Small intestine (tissue), 7 donors: ENCODE measurements around the gene NHERF1. TPM values are rescaled to one million over a fixed set of nuclear protein-coding genes. Genes with fewer than 3 reads are reported as not detected.

Experiments used
- DNase-seq, 2 donors: peaks; one replicate each; pipeline versions ENCODE4 v3.0.0 to v3.0.0-alpha.2; 2013
- FAIRE-seq: peaks from 2 replicates; lab custom pipeline; 2012; peaks lifted over from hg19 to GRCh38; lab: Jason Lieb, UNC
- H3K27ac ChIP-seq, 3 donors: one replicate each; pipeline ENCODE4 v1.5.1; 2013; ENCODE audit warnings: low read length in 2 of 3, mild to moderate bottlenecking in 2 of 3, control low read depth in 1 of 3, inconsistent platforms in 1 of 3, low read depth in 1 of 3, moderate library complexity in 1 of 3
- H3K27me3 ChIP-seq, 3 donors: one replicate each; pipeline ENCODE4 v1.6.1; 2013; ENCODE audit warnings: low read length in 3 of 3, inconsistent platforms in 1 of 3; ENCODE audit not compliant: control insufficient read depth in 3 of 3, insufficient read depth in 3 of 3
- H3K36me3 ChIP-seq, 3 donors: one replicate each; pipeline ENCODE4 v1.6.1; 2013; ENCODE audit warnings: low read length in 3 of 3, inconsistent platforms in 1 of 3, low read depth in 1 of 3, mild to moderate bottlenecking in 1 of 3, moderate library complexity in 1 of 3; ENCODE audit not compliant: control insufficient read depth in 3 of 3, insufficient read depth in 2 of 3
- H3K4me1 ChIP-seq, 3 donors: one replicate each; pipeline ENCODE4 v1.6.1; 2013; ENCODE audit warnings: low read length in 2 of 3, inconsistent platforms in 1 of 3, low read depth in 1 of 3, mild to moderate bottlenecking in 1 of 3, moderate library complexity in 1 of 3; ENCODE audit not compliant: control insufficient read depth in 3 of 3, insufficient read depth in 2 of 3
- H3K4me3 ChIP-seq, 3 donors: one replicate each; pipeline ENCODE4 v1.5.1; 2013; ENCODE audit warnings: low read length in 3 of 3, control low read depth in 1 of 3, inconsistent platforms in 1 of 3, low read depth in 1 of 3, mild to moderate bottlenecking in 1 of 3, moderate library complexity in 1 of 3
- H3K9me3 ChIP-seq, 2 donors: one replicate each; pipeline ENCODE4 v1.6.1; 2013; ENCODE audit warnings: low read depth in 1 of 2, low read length in 1 of 2; ENCODE audit not compliant: control insufficient read depth in 2 of 2, insufficient read depth in 1 of 2
- WGBS, 3 donors: extraction: QIAGEN DNeasy Blood & Tissue Kit; methylation state at CpG; one replicate each; pipeline ENCODE4 v1.1.7; 2013; 5-methylcytosine and 5-hydroxymethylcytosine counted together
- polyA plus RNA-seq, 4 donors: library from polyadenylated mRNA; stranded (reverse) in 3 of 4; unstranded in 1 of 4; fragments of 200-250 nt in 3 of 4; fragments of 120-200 nt in 1 of 4; gene quantifications; one replicate each; pipeline versions ENCODE4 v1.2.1 to v1.2.3, GENCODE V29; 2013
- donor health status: healthy with polysubstance abuse.
- donor health status: control.
- donor health status: control.
- donor health status: Bipolar disorder and iron deficiency.
- donor health status: healthy.

Gene NHERF1
- polyA plus RNA-seq, 4 donors, result 231 to 592 (median 518) TPM

DNA sequence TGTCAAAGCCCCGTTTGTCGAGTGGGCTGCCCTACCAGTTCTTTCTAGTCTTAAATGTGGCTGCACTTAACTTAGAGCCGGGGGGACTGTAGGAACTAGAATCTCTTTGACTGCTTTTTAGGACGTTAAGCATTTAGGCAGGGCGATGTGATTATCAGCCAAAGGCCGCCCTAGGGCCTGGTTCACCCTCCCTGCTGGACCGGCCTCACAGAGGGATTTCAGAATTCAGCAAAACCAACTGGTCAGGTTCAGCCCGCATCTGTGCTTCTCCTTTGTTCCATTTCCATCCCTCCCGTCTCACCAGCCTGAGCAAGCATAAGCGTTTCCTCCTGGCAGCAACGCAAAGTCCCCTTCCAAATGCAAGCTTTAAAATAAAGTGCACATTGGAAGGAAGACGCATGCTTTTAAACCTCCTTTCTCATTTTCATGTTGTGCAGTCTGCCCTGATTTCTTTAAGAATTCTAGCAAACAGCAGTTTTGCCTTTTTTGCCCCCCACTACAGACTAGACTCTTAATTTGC lies 44.2 kb downstream of the NHERF1 start:
- Histone ChIP-seq H3K27ac (no peak overlapping the region), H3K36me3 (peaks cover 0 to 72% (median 5%) of the 10 kb centered on the region in 3 donors), H3K4me3 (no peak overlapping the region), H3K4me1 (no peaks in the 10 kb centered on the region), H3K9me3 (no peaks in the 10 kb centered on the region), H3K27me3 (no peaks in the 10 kb centered on the region)
- no peak for DNase-seq
- FAIRE-seq, result no peak
- WGBS, 3 donors, result 91 to 95% (median 95%) methylated on average over 12 of the region's 12 CpGs

GRCh38 chr17:74795327-74796020 lies 47.0 kb downstream of the NHERF1 start:
- 91 to 95% (median 94%) methylated on average over 17 to 18 of the region's 18 CpGs for WGBS, 3 donors
- FAIRE-seq, result no peak
- Histone ChIP-seq H3K27ac (no peak overlapping the region), H3K9me3 (no peaks in the 10 kb centered on the region), H3K4me3 (no peak overlapping the region), H3K36me3 (peaks cover 0 to 83% (median 9%) of the 10 kb centered on the region in 3 donors), H3K4me1 (no peaks in the 10 kb centered on the region), H3K27me3 (no peaks in the 10 kb centered on the region)
- no peak for DNase-seq

DNA sequence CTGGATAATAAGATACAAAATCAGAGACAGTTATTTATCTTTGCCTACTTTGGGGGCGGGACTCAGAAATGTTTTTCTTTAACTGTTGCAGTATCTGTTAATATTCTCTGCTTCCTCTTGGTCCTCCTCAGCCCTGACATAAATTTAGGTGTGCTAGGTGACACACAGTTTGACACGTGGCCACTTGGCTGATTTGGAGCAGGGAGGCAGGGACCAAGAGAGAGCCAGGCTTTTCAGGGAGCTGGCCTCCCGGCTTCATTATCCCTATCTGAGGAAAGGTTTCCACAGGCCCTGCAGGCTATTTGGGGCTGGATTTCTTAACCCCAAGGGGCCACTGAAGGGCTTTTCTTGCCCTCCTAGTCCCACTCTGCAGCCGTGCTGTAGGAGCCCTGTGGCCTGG lies 47.8 kb downstream of the NHERF1 start:
- H3K4me1 ChIP-seq, result no peaks in the 10 kb centered on the region
- peaks cover 0 to 84% (median 9%) of the 10 kb centered on the region in 3 donors for H3K36me3 ChIP-seq
- DNase-seq (no peak), FAIRE-seq (no peak)
- H3K9me3 ChIP-seq, result no peaks in the 10 kb centered on the region
- H3K27ac ChIP-seq, result no peak overlapping the region
- H3K4me3 ChIP-seq, result no peak overlapping the region
- 92 to 97% (median 95%) methylated on average over 4 of the region's 4 CpGs for WGBS, 3 donors
- H3K27me3 ChIP-seq, result no peaks in the 10 kb centered on the region

- peaks cover 0 to 89% (median 9%) of the 10 kb centered on the region in 3 donors for H3K36me3 ChIP-seq
- no peak overlapping the region for H3K4me3 ChIP-seq
- H3K27ac ChIP-seq, result no peak overlapping the region
- FAIRE-seq (no peak), DNase-seq (no peak)
- no peaks in the 10 kb centered on the region for H3K27me3 ChIP-seq
- 93 to 96% (median 95%) methylated on average over 6 of the region's 6 CpGs for WGBS, 3 donors
- H3K9me3 ChIP-seq, result no peaks in the 10 kb centered on the region
- H3K4me1 ChIP-seq, result no peaks in the 10 kb centered on the region
These were observed 48.4 kb downstream of the NHERF1 start for GRCh38 chr17:74796866-74797265.

GRCh38 chr17:74797824-74798223 lies 49.4 kb downstream of the NHERF1 start:
- Histone ChIP-seq H3K36me3 (peaks cover 0 to 88% (median 9%) of the 10 kb centered on the region in 3 donors), H3K27ac (no peak overlapping the region), H3K4me3 (no peak overlapping the region), H3K4me1 (no peaks in the 10 kb centered on the region), H3K9me3 (no peaks in the 10 kb centered on the region), H3K27me3 (no peaks in the 10 kb centered on the region)
- DNase-seq, result no peak
- no peak for FAIRE-seq
- WGBS, 3 donors, result 94 to 97% (median 97%) methylated on average over 4 of the region's 4 CpGs

- 81 to 91% (median 86%) methylated on average over 8 of the region's 8 CpGs for WGBS, 3 donors
- no peaks in the 10 kb centered on the region for H3K27me3 ChIP-seq
- H3K9me3 ChIP-seq, result no peaks in the 10 kb centered on the region
- DNase-seq, result no peak
- H3K4me1 ChIP-seq, result no peaks in the 10 kb centered on the region
- peaks cover 0 to 86% (median 9%) of the 10 kb centered on the region in 3 donors for H3K36me3 ChIP-seq
- no peak overlapping the region for H3K4me3 ChIP-seq
- no peak overlapping the region for H3K27ac ChIP-seq
- no peak for FAIRE-seq
These were observed 49.8 kb downstream of the NHERF1 start for GRCh38 chr17:74798239-74798707.

- Histone ChIP-seq H3K36me3 (peaks cover 0 to 84% (median 9%) of the 10 kb centered on the region in 3 donors), H3K4me1 (no peaks in the 10 kb centered on the region), H3K9me3 (no peaks in the 10 kb centered on the region), H3K27me3 (no peaks in the 10 kb centered on the region), H3K27ac (no peak overlapping the region), H3K4me3 (no peak overlapping the region)
- 93 to 96% (median 93%) methylated on average over 14 of the region's 14 CpGs for WGBS, 3 donors
- DNase-seq, result no peak
- no peak for FAIRE-seq
These were observed 50.7 kb downstream of the NHERF1 start for GRCh38 chr17:74799097-74799496.

- Histone ChIP-seq H3K4me3 (no peak overlapping the region), H3K36me3 (peaks cover 0 to 82% (median 9%) of the 10 kb centered on the region in 3 donors), H3K27ac (no peak overlapping the region), H3K27me3 (no peaks in the 10 kb centered on the region), H3K9me3 (no peaks in the 10 kb centered on the region), H3K4me1 (no peaks in the 10 kb centered on the region)
- FAIRE-seq (no peak), DNase-seq (no peak)
- 90 to 92% (median 91%) methylated on average over 7 of the region's 7 CpGs for WGBS, 3 donors
These were observed 52.1 kb downstream of the NHERF1 start for GRCh38 chr17:74800531-74800930.
